ENCODE data around the gene OBP2B.
"Not testable (repeated sequence)": the region's sequence is repeated elsewhere in the genome, so short reads cannot be mapped to it uniquely, and the experiment has no call there.

Gene OBP2B

DNA sequence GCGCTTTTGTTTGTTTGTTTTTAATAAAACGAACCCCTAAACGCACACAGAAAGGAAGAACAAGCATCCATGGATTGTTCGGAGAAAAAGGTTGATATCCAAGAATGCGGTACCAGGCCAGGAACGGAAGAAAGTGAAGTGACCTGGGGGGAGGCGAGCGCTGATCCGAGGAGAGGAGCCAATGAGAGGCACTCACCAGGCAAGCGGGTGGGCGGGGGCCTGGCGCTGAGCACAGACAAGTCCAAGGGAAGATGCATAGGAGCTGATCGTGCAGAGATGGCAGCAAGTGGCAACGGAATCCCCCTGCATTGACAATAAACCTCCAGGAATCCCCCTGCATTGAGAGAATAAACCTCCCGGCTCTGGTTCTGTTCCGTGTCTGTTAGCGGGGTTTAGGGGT, 8.4 kb downstream of the OBP2B start:
- no peak for DNase-seq

GRCh38 chr9:133199648-133200321, 9.3 kb downstream of the OBP2B start:
- DNase-seq = peak; percentile 8

- DNase-seq = no peak
Observed at GRCh38 chr9:133195029-133195428, 14.0 kb downstream of the OBP2B start.

- no peak for DNase-seq
Observed at GRCh38 chr9:133194597-133194996, 14.5 kb downstream of the OBP2B start.

- no peak for DNase-seq
Observed at GRCh38 chr9:133191989-133192388, 17.1 kb downstream of the OBP2B start.

GRCh38 chr9:133189826-133190225, 19.2 kb downstream of the OBP2B start:
- no peak for DNase-seq

DNA sequence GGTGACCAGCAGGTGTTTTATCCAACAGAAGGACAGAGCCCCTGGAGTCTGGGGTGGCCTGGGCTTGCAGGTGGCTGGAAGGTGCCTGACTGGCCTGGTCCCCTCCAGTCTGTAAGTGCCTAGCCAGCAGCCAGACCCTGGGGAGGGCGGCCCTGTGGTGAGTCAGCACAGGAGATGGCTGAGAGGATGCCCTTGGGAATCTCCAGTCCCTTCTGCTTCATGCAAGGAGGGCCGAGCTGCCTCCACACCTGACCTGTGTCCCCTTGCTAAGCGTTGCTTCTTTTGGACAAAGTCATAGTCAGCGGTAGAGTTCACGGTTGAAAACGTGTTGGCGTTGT, 20.2 kb downstream of the OBP2B start:
- DNase-seq = no peak

- no peak for DNase-seq
Observed at GRCh38 chr9:133188006-133188842, 20.8 kb downstream of the OBP2B start.

DNA sequence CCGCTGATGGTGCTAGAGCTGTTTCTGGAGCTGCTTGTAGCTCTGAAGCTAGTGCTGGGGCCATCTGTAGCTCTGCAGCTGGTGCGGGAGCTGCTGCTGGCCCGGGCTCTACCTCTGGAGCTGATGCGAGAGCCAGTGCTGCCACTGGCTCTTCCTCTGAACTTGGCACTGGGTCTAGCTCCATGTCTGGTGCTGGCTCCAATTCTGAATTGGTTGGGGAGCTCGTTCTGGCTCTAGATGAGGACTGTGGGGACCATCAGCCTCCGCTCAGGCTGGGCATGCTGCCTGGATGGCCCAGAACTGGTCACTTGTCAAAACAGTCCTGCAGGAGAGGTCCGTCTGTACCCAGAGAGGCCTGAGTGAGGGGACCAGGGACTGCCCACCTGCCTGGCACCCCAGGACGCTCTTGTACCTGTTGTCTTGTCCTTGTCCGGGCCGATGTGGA, 21.5 kb downstream of the OBP2B start:
- no peak for DNase-seq

DNA sequence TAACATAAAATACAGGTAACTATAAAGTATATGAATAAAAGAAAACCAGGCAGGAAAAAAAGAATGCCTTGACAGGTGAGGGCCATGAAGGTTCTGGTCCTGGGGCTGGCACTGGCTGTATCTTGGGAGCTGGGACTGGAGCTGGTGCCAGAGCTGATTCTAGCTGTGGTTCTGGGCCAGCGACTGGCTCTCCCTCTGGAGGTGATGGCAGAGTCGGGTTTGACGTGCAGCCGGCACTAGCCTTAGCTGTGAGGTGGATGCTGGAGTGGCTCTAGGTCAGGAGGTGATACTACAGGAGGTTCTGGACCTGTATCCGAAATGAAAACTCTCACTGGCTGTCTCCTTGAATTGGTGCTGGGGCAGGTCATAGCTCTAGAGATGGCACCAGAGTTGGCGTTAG, 22.3 kb downstream of the OBP2B start:
- no peak for DNase-seq

GRCh38 chr9:133184971-133185370, 24.1 kb downstream of the OBP2B start:
- peak; percentile 81 for DNase-seq

- no peak for DNase-seq
Observed at GRCh38 chr9:133182151-133182550, 26.9 kb downstream of the OBP2B start.

DNA sequence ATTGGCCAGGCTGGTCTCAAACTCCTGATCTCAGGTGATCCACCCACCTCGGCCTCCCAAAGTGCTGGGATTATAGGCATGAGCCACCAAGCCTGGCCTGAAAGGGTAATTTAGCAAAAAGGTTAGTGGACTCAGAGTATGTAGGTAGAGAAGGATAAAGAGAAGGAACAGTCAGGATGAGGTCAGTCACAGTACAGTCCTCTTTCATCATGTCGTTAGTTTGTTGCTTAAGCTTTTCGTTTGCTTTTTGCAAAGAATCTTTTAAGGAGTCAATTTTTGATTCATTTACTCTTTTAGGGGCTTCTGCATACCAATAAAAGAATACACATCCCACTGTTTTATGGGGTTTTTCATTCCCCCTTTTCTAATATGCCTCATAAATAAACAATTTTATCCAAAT, 27.5 kb downstream of the OBP2B start:
- DNase-seq = no peak

DNA sequence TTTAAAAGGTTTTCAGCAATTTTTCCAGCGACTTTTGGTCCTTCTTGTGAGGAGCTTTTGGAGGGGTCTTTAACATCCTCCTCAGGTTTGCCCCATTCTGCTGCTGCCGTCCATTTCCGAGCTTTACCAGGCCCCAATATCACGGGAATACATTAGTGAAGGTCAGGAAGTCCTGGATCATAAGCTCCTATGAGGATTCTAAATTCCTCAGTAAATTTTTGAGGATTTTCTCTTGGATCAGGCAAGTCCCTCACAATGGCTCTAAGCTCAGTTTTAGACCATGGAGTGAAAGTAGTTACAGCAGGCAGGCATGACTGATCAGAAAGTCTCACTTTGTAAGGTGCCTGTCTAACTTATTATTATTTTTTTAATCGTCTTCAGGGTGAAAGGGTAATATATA, 28.1 kb downstream of the OBP2B start:
- no peak for DNase-seq

GRCh38 chr9:133173056-133173455, 36.0 kb downstream of the OBP2B start:
- no peak for DNase-seq

- DNase-seq = no peak
Observed at GRCh38 chr9:133171161-133171961, 37.7 kb downstream of the OBP2B start.

DNA sequence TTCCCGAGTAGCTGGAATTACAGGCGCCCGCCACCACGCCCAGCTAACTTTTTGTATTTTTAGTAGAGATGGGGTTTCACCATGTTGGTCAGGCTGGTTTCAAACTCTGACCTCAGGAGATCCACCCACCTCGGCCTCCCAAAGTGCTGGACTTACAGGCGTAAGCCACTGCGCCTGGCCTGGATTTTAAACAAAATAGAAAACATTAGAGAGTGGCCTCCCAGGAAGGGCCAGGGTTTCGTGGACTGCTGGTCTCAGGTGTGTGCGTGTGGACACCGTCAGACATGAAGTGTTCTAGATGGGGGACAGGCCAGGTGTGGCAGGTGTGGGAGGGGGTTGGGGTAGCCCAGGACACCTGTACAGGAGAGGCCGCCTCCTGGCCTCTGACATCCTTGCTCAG, 38.3 kb downstream of the OBP2B start:
- DNase-seq = no peak

GRCh38 chr9:133169687-133170086, 39.4 kb downstream of the OBP2B start:
- DNase-seq = not testable (repeated sequence)

DNA sequence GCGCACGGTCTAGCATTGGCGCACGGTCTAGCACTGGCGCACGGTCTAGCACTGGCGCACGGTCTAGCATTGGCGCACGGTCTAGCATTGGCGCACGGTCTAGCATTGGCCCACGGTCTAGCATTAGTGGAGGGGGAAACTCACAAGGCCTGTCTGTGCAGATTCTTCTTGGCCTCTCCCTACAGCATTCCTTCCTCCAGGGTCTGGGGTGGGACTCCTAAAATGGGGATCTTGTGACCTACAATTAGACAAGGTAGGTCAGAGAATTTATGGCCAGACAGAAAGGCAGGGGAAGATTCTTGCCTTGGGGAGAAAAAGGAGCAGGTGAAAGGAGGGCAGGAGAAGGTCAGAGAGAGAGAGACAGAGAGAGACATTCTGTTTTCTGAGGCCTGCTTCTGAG, 39.9 kb downstream of the OBP2B start:
- DNase-seq = no peak

DNA sequence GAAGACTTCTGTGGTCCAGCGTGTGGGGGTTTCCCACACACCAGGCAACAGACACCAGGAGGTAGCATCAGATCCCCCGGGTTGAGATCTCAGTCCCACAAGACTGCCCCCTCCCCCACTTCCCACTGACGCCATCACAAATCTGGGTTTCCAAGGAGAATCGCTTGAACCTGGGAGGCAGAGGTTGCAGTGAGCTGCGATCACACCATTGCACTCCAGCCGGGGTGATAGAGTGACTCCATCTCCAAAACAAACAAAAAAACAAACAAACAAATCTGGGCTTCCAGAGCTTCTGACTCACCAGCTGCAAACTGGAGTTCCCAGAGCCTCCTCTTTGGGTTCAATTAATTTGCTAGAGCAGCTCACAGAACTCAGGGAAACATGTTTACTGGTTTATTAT, 40.6 kb downstream of the OBP2B start:
- DNase-seq = no peak

DNA sequence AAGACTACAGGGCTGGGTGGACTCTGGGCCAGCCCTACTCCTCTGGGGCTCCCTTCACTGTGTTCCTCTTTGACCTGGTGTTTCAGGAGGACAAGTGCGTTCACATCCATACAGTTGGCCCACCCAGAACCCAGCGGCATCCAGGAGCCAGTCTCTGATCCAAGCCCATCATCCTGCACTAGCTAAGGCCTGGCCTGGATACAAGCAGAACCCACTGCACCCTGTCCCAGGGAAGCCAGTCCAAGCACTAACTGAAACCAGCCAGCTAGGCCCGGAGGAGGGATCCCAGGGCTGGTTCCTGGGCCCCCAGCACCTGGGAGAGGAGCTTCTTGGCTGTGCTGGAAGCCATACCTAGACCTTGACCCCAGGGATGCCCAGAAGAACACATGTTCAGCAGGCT, 41.3 kb downstream of the OBP2B start:
- no peak for DNase-seq

- no peak for DNase-seq
Observed at GRCh38 chr9:133167096-133167730, 41.8 kb downstream of the OBP2B start.

DNA sequence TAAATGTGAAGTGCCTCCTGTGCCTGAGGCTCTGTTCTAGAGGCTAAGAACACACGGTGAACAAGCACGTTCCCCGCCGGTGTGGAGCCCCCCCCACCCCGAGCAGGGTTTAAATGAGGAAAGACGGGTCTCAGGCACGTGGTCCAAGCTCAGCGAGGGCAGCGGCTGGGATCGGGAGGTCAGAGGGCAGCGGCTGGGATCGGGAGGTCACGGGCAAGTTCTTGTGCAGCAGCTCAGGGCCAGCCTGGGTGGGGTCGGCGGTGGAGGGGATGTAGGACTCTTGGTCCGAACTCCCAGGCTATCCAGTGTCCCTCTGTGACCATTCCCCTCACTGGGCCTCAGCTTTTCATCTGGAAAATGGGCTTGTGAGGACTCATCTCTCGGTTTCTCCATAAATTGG, 42.7 kb downstream of the OBP2B start:
- DNase-seq = no peak
